ENCODE data around the gene ADGRB3.

ADGRB3 gene

GRCh38 chr6:69314001-69314400 is 678.9 kb downstream of the ADGRB3 start:
- H3K4me3 ChIP-seq (ENCODE audit: low read depth in 1 of 2, low read length in 1 of 2) = no peak overlapping the region
- H3K27ac ChIP-seq = no peak overlapping the region
- TF ChIP-seq CTCF (IDR thresholded peaks at IDR 0.05) = no peak
- H3K9me3 ChIP-seq = no peaks in the 10 kb centered on the region
- no peaks in the 10 kb centered on the region for H3K4me1 ChIP-seq (ENCODE audit: control insufficient read depth in 1 of 2, insufficient read depth in 1 of 2, low read depth in 1 of 2, low read length in 1 of 2)
- H3K36me3 ChIP-seq = no peaks in the 10 kb centered on the region
- no peaks in the 10 kb centered on the region for H3K27me3 ChIP-seq

- Histone ChIP-seq H3K36me3 (no peaks in the 10 kb centered on the region), H3K27me3 (no peaks in the 10 kb centered on the region), H3K4me3 (ENCODE audit: low read depth in 1 of 2, low read length in 1 of 2) (no peak overlapping the region), H3K27ac (no peak overlapping the region), H3K4me1 (ENCODE audit: control insufficient read depth in 1 of 2, insufficient read depth in 1 of 2, low read depth in 1 of 2, low read length in 1 of 2) (no peaks in the 10 kb centered on the region), H3K9me3 (no peaks in the 10 kb centered on the region)
- TF ChIP-seq CTCF (IDR thresholded peaks at IDR 0.05) = no peak
Measured at GRCh38 chr6:69314531-69314930, 679.4 kb downstream of the ADGRB3 start.

GRCh38 chr6:69331886-69332285 is 696.8 kb downstream of the ADGRB3 start:
- no peak for TF ChIP-seq CTCF (IDR thresholded peaks at IDR 0.05)
- Histone ChIP-seq H3K4me3 (ENCODE audit: low read depth in 1 of 2, low read length in 1 of 2) (no peak overlapping the region), H3K27ac (no peak overlapping the region), H3K4me1 (ENCODE audit: control insufficient read depth in 1 of 2, insufficient read depth in 1 of 2, low read depth in 1 of 2, low read length in 1 of 2) (no peaks in the 10 kb centered on the region), H3K9me3 (no peaks in the 10 kb centered on the region), H3K36me3 (no peaks in the 10 kb centered on the region), H3K27me3 (no peaks in the 10 kb centered on the region)

- Histone ChIP-seq H3K9me3 (no peaks in the 10 kb centered on the region), H3K4me3 (ENCODE audit: low read depth in 1 of 2, low read length in 1 of 2) (no peak overlapping the region), H3K27me3 (no peaks in the 10 kb centered on the region), H3K36me3 (no peaks in the 10 kb centered on the region), H3K27ac (no peak overlapping the region), H3K4me1 (ENCODE audit: control insufficient read depth in 1 of 2, insufficient read depth in 1 of 2, low read depth in 1 of 2, low read length in 1 of 2) (no peaks in the 10 kb centered on the region)
- no peak for TF ChIP-seq CTCF (IDR thresholded peaks at IDR 0.05)
Measured at GRCh38 chr6:69337311-69337710, 702.2 kb downstream of the ADGRB3 start.

GRCh38 chr6:69338431-69339162 is 703.5 kb downstream of the ADGRB3 start:
- Histone ChIP-seq H3K27ac (no peak overlapping the region), H3K4me3 (ENCODE audit: low read depth in 1 of 2, low read length in 1 of 2) (no peak overlapping the region), H3K36me3 (no peaks in the 10 kb centered on the region), H3K27me3 (no peaks in the 10 kb centered on the region), H3K4me1 (ENCODE audit: control insufficient read depth in 1 of 2, insufficient read depth in 1 of 2, low read depth in 1 of 2, low read length in 1 of 2) (no peaks in the 10 kb centered on the region), H3K9me3 (no peaks in the 10 kb centered on the region)
- TF ChIP-seq CTCF (IDR thresholded peaks at IDR 0.05) = no peak

All from neutrophil (primary cell).